NCI-H2107 (cell line): ENCODE data around the gene CBX8.
A peak's percentile ranks its signal among the peaks of the same experiment; 100 is the strongest.

Experiments used
- DNase-seq: peaks from one replicate; lab custom pipeline; 2025; lab: John Stamatoyannopoulos, UW

Gene CBX8

GRCh38 chr17:79819534-79820276, 22.8 kb upstream of the CBX8 start:
- DNase-seq, result no peak

- no peak for DNase-seq
These were observed 22.2 kb upstream of the CBX8 start for GRCh38 chr17:79819085-79819484.

GRCh38 chr17:79818026-79818758, 21.3 kb upstream of the CBX8 start:
- DNase-seq, result no peak

GRCh38 chr17:79815836-79816461, 19.1 kb upstream of the CBX8 start:
- DNase-seq, result no peak

- DNase-seq, result no peak
These were observed 18.3 kb upstream of the CBX8 start for GRCh38 chr17:79814974-79815835.

GRCh38 chr17:79814127-79814973, 17.5 kb upstream of the CBX8 start:
- DNase-seq, result no peak

GRCh38 chr17:79813297-79814126, 16.6 kb upstream of the CBX8 start:
- no peak for DNase-seq

GRCh38 chr17:79812353-79813258, 15.7 kb upstream of the CBX8 start:
- no peak for DNase-seq

GRCh38 chr17:79811868-79812352, 15.0 kb upstream of the CBX8 start:
- no peak for DNase-seq

GRCh38 chr17:79811011-79811867, 14.4 kb upstream of the CBX8 start:
- DNase-seq, result peak; percentile 43

GRCh38 chr17:79810130-79811010, 13.5 kb upstream of the CBX8 start:
- DNase-seq, result peak; percentile 67

GRCh38 chr17:79809530-79810129, 12.8 kb upstream of the CBX8 start:
- no peak for DNase-seq

GRCh38 chr17:79808763-79809529, 12.1 kb upstream of the CBX8 start:
- no peak for DNase-seq

- DNase-seq, result no peak
These were observed 10.2 kb upstream of the CBX8 start for GRCh38 chr17:79806863-79807720.

- DNase-seq, result no peak
These were observed 9.5 kb upstream of the CBX8 start for GRCh38 chr17:79806446-79806760.
